Body of pancreas (tissue), 4 donors: ENCODE data around the gene SLC51B.

ENCODE experiments used
- POLR2A ChIP-seq, 3 donors: fragments of 450-650 bp; IDR thresholded peaks; one replicate each; pipeline ENCODE4 v1.6.1; 2016; ENCODE audit warnings: antibody characterized with exemption in 3 of 3, mild to moderate bottlenecking in 2 of 3
- TF ChIP-seq, protein P1 (sequence below), 7 experiments: fragments of 450-650 bp in 4 of 7; fragments of 200-600 bp in 3 of 7; sonication (generic) in 3 of 7; IDR thresholded peaks; one replicate each; pipeline ENCODE4 v1.5.1; 2016 to 2019; ENCODE audit warnings: antibody characterized with exemption in 7 of 7

DNA sequence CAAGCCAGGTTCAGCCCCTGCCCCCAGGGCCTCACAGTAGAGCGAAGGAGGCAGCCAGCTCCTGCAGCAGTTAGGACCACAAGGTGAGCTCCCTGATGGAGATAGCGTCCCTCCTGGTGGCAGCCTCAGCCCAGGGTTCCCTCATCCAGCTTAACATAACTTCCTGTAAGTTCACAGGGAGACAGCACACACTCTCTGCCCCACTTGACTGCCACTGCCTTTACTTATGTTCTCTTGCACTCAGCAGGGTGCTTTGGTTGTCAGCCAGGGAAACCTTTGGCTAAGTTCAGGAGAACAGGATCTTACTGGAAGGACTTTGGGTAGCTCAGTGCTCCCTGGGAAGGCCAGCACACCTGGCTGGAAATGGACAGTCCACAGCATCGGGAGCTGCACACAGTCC lies 42.2 kb downstream of the SLC51B start:
- TF ChIP-seq POLR2A (IDR thresholded peaks at IDR 0.05), result no peak
- TF ChIP-seq, protein P1, sequence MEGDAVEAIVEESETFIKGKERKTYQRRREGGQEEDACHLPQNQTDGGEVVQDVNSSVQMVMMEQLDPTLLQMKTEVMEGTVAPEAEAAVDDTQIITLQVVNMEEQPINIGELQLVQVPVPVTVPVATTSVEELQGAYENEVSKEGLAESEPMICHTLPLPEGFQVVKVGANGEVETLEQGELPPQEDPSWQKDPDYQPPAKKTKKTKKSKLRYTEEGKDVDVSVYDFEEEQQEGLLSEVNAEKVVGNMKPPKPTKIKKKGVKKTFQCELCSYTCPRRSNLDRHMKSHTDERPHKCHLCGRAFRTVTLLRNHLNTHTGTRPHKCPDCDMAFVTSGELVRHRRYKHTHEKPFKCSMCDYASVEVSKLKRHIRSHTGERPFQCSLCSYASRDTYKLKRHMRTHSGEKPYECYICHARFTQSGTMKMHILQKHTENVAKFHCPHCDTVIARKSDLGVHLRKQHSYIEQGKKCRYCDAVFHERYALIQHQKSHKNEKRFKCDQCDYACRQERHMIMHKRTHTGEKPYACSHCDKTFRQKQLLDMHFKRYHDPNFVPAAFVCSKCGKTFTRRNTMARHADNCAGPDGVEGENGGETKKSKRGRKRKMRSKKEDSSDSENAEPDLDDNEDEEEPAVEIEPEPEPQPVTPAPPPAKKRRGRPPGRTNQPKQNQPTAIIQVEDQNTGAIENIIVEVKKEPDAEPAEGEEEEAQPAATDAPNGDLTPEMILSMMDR (IDR thresholded peaks at IDR 0.05), result no peak
